Activated naive CD4-positive, alpha-beta T cell treated with anti-CD3 and anti-CD28 coated beads, Interleukin-2, amount 10 ng/mL, durations not matched to agents 7 days and 5 days (primary cell): ENCODE results near the gene ZNF500.

Experiments used
- CTCF ChIA-PET: fragments of 350-600 bp; sonication (Branson Sonifier 250); formaldehyde crosslinking; loops from one replicate; lab custom pipeline; 2021; ENCODE audit warnings: antibody characterized with exemption; lab: Charles Lee
- DNase-seq: peaks from one replicate; pipeline ENCODE4 v3.0.0-alpha.2; 2020
- H3K27ac Mint-ChIP-seq: one replicate; pipeline ENCODE4 v1.8.0; 2021; ENCODE audit warnings: mild to moderate bottlenecking, moderate library complexity, mixed read lengths
- H3K27me3 Mint-ChIP-seq: one replicate; pipeline ENCODE4 v1.8.0; 2021; ENCODE audit warnings: mild to moderate bottlenecking, mixed read lengths
- H3K36me3 Mint-ChIP-seq: one replicate; pipeline ENCODE4 v1.8.0; 2021; ENCODE audit warnings: mixed read lengths
- H3K4me1 Mint-ChIP-seq: one replicate; pipeline ENCODE4 v1.8.0; 2021; ENCODE audit warnings: mixed read lengths
- H3K4me3 Mint-ChIP-seq: one replicate; pipeline ENCODE4 v1.8.0; 2021; ENCODE audit warnings: mild to moderate bottlenecking, moderate library complexity, mixed read lengths
- H3K9me3 Mint-ChIP-seq: one replicate; pipeline ENCODE4 v1.8.0; 2021; ENCODE audit warnings: mixed read lengths

ZNF500 gene

DNA sequence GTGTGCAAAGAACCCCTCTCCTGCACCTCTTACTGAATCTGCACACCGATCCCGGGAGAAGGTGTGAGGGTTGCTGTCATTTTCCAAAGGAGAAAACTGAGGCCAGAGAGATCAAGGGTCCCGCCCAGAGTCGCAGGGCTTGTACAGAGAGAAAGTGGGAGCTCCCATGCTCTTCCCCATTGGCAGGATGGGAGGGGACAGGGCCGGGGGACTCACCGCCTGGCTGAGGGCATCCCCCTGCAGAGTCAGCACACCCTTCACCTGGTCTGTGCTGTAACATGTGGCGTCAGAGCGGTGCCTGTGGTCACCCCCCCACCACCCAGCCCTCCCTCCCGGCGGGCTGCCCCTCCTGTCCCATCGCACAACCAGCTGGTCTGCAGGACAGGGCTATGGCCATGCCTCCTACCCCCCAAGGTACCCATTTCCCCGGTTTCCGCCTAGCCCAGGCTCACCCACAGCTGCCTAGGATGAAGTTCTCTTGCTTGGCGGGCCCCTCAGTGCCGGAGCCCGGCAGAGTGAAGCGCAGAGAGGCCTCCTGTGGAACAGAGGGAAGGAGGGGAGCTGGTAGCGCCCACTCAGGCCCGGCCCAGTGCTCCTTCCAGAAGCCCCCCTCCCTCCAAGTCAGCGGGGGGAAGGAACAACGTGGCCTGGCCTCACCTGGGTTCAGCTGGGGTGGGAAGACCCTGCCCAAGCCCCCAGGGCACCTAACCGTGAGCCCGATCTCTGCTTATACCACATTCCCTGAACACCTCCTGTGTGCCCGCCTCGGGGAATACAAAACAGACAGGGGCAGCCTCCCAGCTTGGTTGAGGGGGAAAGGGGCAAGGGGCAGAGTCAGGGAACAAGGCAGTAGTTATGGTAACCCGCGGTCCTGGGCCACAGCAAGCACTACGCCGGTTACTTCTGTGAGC is 34.3 kb upstream of the ZNF500 start:
- no peak for DNase-seq
- Mint-ChIP-seq H3K9me3 (no peaks in the 10 kb centered on the region), H3K36me3 (peaks cover 14% of the 10 kb centered on the region), H3K27ac (peak overlapping the region; percentile 89), H3K4me1 (peaks cover 27% of the 10 kb centered on the region), H3K4me3 (peak overlapping the region; percentile 83), H3K27me3 (no peaks in the 10 kb centered on the region)
- CTCF ChIA-PET = no interaction called here

DNA sequence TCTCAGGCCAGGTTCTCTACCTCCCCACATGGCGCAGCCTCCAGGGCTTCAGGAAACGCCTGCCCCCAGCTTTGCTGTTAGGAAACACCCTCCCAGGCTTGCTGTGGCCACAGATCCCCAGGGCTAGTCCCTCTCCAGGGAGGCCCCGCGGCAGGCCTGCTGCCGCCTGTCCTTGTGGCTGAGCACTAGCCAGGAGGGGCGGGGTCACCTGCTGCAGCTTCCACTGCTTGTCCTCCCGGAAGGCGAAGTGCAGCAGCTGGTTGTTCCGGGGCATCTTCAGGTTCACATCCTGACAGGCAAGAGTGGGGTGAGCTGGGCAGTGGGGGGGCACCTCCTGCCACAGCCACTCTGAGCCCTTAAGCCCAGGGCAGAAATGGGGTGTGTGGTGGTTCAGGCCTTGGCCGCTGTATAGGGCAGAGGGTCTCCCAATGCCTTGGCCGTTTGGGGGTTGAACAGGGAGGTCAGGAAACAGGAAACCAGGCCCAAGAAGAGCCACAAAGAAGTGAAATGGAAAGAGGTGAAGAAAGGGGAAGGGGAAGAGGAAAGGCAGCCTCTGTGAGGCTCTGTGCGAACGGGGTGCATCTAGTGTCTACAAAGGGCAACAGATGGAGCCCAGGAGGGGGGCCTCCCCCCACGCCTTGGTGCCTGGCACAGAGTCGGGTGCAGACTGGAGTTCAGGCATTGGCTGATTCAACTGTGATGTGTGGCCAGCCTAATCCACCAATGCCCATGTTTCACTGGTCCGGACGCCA is 33.5 kb upstream of the ZNF500 start:
- Mint-ChIP-seq H3K36me3 (peaks cover 11% of the 10 kb centered on the region), H3K4me1 (peaks cover 27% of the 10 kb centered on the region), H3K4me3 (peak overlapping the region; percentile 39), H3K27me3 (no peaks in the 10 kb centered on the region), H3K27ac (peak overlapping the region; percentile 74), H3K9me3 (no peaks in the 10 kb centered on the region)
- DNase-seq = peak; percentile 38
- CTCF ChIA-PET = interaction anchor here (1.0 kb wide), 1 partner anchor 19 kb away, joined by 3 read pairs; no protein-coding TSS in a partner anchor

DNA sequence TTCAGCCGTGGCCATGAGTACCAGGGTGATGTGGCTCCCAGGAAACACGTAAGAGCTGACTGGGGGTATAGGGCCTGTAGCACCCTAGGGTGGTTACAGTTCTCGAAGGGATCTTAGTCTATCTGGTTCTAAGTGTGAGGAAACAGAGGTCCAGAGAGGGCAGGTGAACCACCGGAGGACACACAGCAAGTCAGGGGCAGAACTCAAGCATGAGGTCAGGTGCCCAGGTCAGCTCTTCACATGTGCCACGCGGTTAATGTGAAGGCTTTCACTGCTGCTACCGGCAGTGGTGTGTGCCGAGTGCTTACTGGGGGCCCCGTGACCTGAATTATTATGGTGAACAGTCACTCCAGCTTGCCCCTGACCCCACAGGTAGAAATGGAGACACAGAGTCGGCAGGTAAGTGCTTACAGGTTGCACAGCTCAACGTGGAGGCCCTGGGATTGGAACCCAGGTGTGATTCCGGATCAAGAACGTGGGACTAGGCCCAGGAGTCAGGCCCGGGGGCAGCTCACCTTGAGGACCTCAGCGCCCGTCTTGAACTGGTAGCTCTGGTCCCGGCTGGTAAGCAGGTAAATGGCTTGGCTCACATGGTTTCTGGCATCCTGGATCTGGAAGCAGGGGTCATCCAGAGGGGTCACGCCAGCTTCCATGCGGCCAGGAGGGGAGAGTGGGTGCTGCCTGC is 32.4 kb upstream of the ZNF500 start:
- Mint-ChIP-seq H3K27ac (no peak overlapping the region), H3K9me3 (no peaks in the 10 kb centered on the region), H3K4me3 (no peak overlapping the region), H3K27me3 (no peaks in the 10 kb centered on the region), H3K36me3 (peaks cover 2% of the 10 kb centered on the region), H3K4me1 (peaks cover 27% of the 10 kb centered on the region)
- CTCF ChIA-PET = interaction anchor here (1.0 kb wide), 1 partner anchor 20 kb away, joined by 3 read pairs; no protein-coding TSS in a partner anchor
- no peak for DNase-seq

DNA sequence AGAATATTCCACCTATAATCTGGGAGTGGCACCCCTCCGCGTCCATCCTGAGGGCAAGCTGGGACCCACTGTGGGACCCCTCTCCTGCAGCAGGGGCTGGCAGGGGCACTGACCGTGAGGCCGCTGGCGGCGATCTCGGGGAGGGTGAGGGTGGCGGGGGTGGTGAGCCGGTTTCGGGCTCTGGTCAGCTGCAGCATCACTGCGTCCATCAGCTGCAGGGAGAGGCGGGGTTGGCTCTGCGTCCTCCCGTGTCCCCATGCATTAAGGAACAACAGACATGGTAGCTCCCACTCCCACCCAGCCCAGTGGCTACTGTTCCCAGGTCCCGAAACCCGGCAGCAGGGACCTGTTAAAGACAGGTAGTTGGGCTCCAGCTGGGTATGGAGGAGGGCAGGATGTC is 31.5 kb upstream of the ZNF500 start:
- no peak overlapping the region for H3K27ac Mint-ChIP-seq
- peaks cover 22% of the 10 kb centered on the region for H3K4me1 Mint-ChIP-seq
- no peaks in the 10 kb centered on the region for H3K9me3 Mint-ChIP-seq
- H3K4me3 Mint-ChIP-seq = no peak overlapping the region
- no peaks in the 10 kb centered on the region for H3K36me3 Mint-ChIP-seq
- CTCF ChIA-PET = no interaction called here
- no peak for DNase-seq
- H3K27me3 Mint-ChIP-seq = no peaks in the 10 kb centered on the region

DNA sequence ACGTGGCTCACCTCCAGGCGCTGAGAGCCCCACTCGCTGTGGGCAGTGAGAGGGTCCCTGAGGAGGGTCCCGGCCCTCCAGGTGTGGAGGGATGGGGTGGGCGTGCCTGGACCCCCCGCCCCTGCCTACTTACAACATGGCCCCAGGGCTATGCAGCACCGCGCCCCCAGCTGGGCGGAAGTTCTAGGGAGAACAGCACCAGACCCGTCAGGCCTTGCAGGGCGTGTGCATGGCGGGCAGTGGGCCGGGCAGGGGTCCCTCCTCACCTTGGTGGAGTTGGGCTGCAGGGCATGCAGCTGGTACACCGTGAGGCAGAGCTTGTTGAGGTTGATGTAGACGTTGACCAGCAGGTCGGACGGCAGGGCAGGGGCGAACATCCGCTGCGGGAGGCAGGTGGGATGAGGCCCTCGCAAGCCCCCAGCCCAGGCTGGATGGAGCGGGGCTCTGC is 30.9 kb upstream of the ZNF500 start:
- no peaks in the 10 kb centered on the region for H3K9me3 Mint-ChIP-seq
- peaks cover 15% of the 10 kb centered on the region for H3K4me1 Mint-ChIP-seq
- no peak for DNase-seq
- H3K27ac Mint-ChIP-seq = no peak overlapping the region
- no peaks in the 10 kb centered on the region for H3K27me3 Mint-ChIP-seq
- CTCF ChIA-PET = no interaction called here
- H3K36me3 Mint-ChIP-seq = no peaks in the 10 kb centered on the region
- no peak overlapping the region for H3K4me3 Mint-ChIP-seq

DNA sequence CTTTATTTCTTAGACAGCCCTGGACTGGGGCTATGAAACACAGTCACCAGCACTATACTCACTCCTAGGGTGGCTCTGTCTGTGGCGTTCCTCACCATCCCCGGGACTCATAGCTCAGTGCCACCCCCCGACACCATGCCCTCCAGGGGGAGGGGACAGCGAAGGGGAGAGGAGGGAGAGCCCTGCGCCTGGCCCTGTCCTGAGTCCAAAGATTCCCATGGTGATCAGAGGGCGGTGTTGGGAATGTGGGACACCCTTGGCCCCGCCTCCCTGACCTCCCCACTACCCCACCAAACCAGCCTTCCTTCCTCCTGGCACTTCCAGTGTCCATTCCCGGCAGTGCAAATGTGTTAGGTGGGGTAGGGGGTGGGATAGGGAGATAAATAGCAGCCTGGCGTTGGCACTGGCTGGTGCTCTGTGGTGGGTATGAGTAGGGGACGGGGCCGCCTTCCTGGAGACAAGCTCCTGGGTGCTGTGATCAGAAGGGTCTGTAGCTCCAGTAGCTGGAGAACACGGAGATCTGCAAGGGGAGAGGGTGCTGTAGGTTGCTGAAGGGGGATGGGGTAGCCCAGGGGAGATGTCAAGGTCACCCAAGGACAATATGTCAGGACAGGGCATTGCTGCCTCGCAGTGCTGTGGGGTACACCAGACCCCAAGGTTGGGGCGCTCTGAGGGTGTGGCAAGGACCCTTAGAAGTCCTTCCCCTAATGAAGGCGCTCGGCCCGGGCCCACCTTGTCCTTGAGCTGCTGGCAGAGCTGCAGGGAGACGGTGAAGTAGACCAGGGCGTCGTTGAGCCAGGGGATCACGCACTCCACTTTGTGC is 30.2 kb upstream of the ZNF500 start:
- Mint-ChIP-seq H3K27ac (no peak overlapping the region), H3K4me3 (no peak overlapping the region), H3K36me3 (no peaks in the 10 kb centered on the region), H3K27me3 (no peaks in the 10 kb centered on the region), H3K9me3 (no peaks in the 10 kb centered on the region), H3K4me1 (peaks cover 15% of the 10 kb centered on the region)
- CTCF ChIA-PET = no interaction called here
- no peak for DNase-seq

DNA sequence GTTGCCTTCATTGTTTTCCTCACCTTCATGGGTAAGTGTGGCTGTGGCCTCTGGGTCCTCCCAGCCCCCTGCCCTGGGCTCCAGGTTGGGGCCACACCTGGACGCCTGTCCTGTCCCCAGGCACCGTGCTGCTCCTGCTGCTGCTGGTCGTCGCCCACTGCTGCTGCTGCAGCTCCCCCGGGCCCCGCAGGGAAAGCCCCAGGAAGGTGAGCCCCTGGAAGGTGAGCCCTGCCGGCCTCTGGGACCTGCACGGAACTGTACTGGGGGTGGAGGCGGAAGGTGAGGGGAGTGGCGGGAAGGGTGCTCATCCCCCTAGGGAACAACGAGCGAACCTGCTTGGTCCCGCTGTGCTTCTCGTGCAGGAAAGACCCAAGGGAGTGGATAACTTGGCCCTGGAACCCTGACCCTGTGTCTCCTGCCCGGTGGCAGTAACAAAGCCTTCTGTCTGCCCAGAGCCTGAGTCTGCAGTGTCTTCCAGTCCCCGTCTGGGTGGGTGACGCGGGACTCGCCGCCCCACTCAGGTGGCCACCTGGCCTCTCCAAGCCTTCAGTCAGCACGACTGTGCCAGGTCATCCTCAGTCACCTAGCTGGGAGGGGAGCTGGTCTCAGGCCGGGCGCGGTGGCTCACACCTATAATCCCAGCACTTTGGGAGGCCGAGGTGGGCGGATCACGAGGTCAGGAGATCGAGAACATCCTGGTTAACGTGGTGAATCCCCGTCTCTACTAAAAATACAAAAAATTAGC is 29.0 kb upstream of the ZNF500 start:
- Mint-ChIP-seq H3K4me3 (no peak overlapping the region), H3K4me1 (peaks cover 11% of the 10 kb centered on the region), H3K27me3 (no peaks in the 10 kb centered on the region), H3K27ac (no peak overlapping the region), H3K9me3 (no peaks in the 10 kb centered on the region), H3K36me3 (no peaks in the 10 kb centered on the region)
- CTCF ChIA-PET = no interaction called here
- DNase-seq = no peak

DNA sequence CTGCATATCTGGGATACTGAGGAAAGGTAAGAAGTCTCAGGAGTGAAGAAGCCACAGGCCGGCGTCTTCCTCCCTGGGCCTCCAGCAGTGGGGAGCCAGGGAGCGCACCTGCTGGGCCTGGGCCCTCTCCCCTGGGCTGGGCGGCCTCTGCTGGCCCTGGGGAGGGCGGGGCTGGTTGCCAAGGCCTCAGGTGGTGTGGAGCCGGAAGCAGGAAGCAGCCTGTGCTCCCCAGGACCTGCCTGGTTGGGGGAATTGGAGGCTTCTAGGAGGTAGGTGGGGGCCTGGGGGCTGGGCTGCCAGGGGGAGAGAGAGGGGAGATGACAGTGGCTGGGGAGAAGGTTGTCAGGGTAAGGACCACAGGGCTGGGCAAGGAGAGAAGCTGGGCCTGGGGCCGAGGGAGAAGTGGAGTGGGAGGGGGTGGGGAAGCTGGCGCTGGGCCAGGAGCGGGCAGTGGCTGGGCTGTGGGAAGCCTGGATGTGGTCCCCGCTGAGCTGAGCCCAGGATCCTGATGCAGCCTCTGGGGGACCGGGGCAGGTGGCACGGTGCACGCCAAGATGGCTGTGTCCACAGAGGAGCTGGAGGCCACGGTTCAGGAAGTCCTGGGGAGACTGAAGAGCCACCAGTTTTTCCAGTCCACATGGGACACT is 28.3 kb upstream of the ZNF500 start, which contains the start of gene SMIM22:
SMIM22 (plus strand) TSS at position 189 of the 647 bp plus-strand sequence; CDS start at position 555, 366 bp downstream.
- H3K4me1 Mint-ChIP-seq = peaks cover 8% of the 10 kb centered on the region
- no peaks in the 10 kb centered on the region for H3K36me3 Mint-ChIP-seq
- H3K9me3 Mint-ChIP-seq = no peaks in the 10 kb centered on the region
- no peak within 1 kb of the TSS for H3K4me3 Mint-ChIP-seq
- peaks cover 3% of the 10 kb centered on the region for H3K27me3 Mint-ChIP-seq
- no peak for DNase-seq
- CTCF ChIA-PET = no interaction called here
- H3K27ac Mint-ChIP-seq = no peak within 1 kb of the TSS

DNA sequence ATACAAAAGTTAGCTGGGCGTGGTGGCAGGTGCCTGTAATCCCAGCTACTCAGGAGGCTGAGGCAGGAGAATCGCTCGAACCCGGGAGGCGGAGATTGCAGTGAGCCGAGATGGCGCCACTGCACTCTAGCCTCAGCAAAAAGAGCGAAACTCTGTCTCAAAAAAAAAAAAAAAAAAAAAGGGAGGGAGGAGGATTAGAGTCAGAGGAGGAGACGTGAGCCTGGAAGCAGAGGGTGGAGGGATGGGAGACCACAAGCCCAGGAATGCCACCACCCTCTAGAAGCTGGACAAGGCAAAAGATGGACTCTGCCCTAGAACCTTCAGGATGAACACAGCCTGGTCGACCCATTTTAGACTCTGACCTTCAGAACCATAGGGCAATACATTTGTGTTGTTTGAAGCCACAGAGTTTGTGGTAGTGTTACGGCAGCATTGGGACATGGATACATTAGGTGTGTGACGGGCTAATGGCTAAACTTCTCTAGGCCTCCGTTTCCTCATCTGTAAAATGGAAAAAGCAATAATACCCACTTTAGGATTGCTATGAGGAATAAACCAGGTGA is 26.1 kb upstream of the ZNF500 start:
- CTCF ChIA-PET = no interaction called here
- no peak for DNase-seq
- Mint-ChIP-seq H3K36me3 (no peaks in the 10 kb centered on the region), H3K9me3 (no peaks in the 10 kb centered on the region), H3K4me1 (peaks cover 7% of the 10 kb centered on the region), H3K27ac (no peak overlapping the region), H3K4me3 (no peak overlapping the region), H3K27me3 (peaks cover 8% of the 10 kb centered on the region)

DNA sequence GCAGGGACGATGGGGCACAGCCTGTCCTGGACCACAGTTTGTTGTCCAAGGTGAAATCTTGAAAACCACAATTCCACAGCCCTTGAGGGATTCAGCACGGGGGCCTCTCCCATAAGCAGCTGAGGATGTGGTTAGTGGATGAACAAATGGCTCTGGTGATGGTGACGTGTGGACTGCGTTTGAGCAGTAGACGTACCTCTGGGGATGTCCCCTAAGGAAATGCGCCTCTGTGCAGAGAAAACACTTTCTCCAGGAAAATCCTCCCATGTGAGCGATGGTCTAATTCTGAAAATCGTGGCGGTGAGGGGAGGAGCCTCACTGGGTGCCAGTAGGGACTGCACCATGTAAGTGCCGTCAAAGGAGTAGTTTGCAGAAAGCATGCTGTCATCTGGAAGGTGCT is 23.9 kb upstream of the ZNF500 start:
- Mint-ChIP-seq H3K36me3 (no peaks in the 10 kb centered on the region), H3K9me3 (no peaks in the 10 kb centered on the region), H3K4me1 (peaks cover 7% of the 10 kb centered on the region), H3K27ac (no peak overlapping the region), H3K27me3 (peaks cover 8% of the 10 kb centered on the region), H3K4me3 (no peak overlapping the region)
- CTCF ChIA-PET = no interaction called here
- DNase-seq = no peak

DNA sequence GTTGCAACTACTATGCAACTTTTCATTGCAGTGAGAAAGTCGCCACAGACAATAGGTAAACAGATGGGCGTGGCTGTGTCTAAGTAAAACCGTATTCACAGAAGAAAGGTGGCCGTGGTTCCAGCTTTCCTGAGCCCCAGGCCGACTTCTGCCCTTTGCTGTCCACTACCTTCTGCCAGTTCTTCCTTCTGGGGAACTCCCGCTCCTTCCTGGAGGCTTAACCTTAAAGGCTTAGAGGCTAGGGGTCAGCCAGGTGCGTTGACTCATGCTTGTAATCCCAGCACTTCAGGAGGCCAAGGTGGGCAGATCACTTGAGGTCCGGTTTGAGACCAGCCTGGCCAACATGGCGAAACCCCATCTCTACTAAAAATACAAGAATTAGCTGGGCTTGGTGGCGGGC is 23.3 kb upstream of the ZNF500 start:
- no peak for DNase-seq
- Mint-ChIP-seq H3K36me3 (no peaks in the 10 kb centered on the region), H3K27me3 (peaks cover 8% of the 10 kb centered on the region), H3K27ac (no peak overlapping the region), H3K4me3 (no peak overlapping the region), H3K9me3 (no peaks in the 10 kb centered on the region), H3K4me1 (peaks cover 7% of the 10 kb centered on the region)
- CTCF ChIA-PET = no interaction called here

DNA sequence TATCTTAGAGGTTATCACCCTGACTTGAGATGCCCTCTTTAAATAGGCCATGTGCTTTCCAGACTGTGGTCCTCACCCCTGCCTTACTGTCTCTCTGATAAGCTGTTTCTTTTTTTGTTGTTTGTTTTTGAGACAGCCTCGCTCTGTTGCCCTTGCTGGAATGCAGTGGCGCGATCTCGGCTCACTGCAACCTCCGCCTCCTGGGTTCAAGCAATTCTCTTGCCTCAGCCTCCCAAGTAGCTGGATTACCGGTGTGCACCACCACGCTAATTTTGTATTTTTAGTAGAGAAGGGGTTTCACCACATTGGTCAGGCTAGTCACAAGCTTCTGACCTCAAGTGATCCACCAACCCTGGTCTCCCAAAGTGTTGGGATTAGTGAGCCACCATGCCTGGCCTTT is 21.9 kb upstream of the ZNF500 start:
- no peaks in the 10 kb centered on the region for H3K36me3 Mint-ChIP-seq
- peaks cover 7% of the 10 kb centered on the region for H3K4me1 Mint-ChIP-seq
- DNase-seq = no peak
- no peak overlapping the region for H3K27ac Mint-ChIP-seq
- H3K4me3 Mint-ChIP-seq = no peak overlapping the region
- no peaks in the 10 kb centered on the region for H3K9me3 Mint-ChIP-seq
- H3K27me3 Mint-ChIP-seq = peaks cover 11% of the 10 kb centered on the region
- CTCF ChIA-PET = interaction anchor here (0.7 kb wide), 1 partner anchor 281 kb away, joined by 3 read pairs; no protein-coding TSS in a partner anchor
